Gastroesophageal sphincter (tissue), 3 donors: ENCODE measurements around the gene PIP4K2A.

Source experiments
- CTCF ChIP-seq, 4 experiments: fragments of 200-600 bp in 2 of 4; fragments of 450-650 bp in 2 of 4; sonication (generic) in 1 of 4; IDR thresholded peaks; one replicate each; pipeline ENCODE4 v1.5.1; 2017 to 2019; ENCODE audit warnings: antibody characterized with exemption in 4 of 4, mild to moderate bottlenecking in 2 of 4, moderate library complexity in 2 of 4
- EP300 ChIP-seq: sonication (generic); formaldehyde crosslinking; IDR thresholded peaks from one replicate; pipeline ENCODE4 v1.6.1; 2017; ENCODE audit warnings: antibody characterized with exemption, mild to moderate bottlenecking
- POLR2A ChIP-seq, 2 donors: fragments of 450-650 bp; IDR thresholded peaks; one replicate each; pipeline ENCODE4 v1.6.1; 2017; ENCODE audit warnings: antibody characterized with exemption in 2 of 2, mild to moderate bottlenecking in 2 of 2, moderate library complexity in 1 of 2
- POLR2AphosphoS5 ChIP-seq: sonication (generic); formaldehyde crosslinking; IDR thresholded peaks from one replicate; pipeline ENCODE4 v1.6.1; 2017; ENCODE audit warnings: antibody characterized with exemption

- TF ChIP-seq CTCF (IDR thresholded peaks at IDR 0.05) (no peak), POLR2A (IDR thresholded peaks at IDR 0.05) (no peak), EP300 (no peak), POLR2AphosphoS5 (no peak)
These were observed 154.1 kb downstream of the PIP4K2A start for GRCh38 chr10:22560096-22560912.
